ENCODE data around the gene S100P. TPM values are rescaled to one million over a fixed set of nuclear protein-coding genes. Genes with fewer than 3 reads are reported as not detected.
"Not testable (repeated sequence)": the region's sequence is repeated elsewhere in the genome, so short reads cannot be mapped to it uniquely, and the experiment has no call there.

Gene S100P
- total RNA-seq, 2 donors from 2014 or later = 0.87 to 2.5 TPM

- ATAC-seq (replicated peaks) = no peak
- H3K27ac Mint-ChIP-seq = no peak overlapping the region
- H3K4me1 Mint-ChIP-seq = peaks cover 5% of the 10 kb centered on the region
- no peaks in the 10 kb centered on the region for H3K9me3 Mint-ChIP-seq
- H3K36me3 Mint-ChIP-seq (ENCODE audit: low read depth) = no peaks in the 10 kb centered on the region
- no peaks in the 10 kb centered on the region for H3K27me3 Mint-ChIP-seq
- no peak overlapping the region for H3K4me3 Mint-ChIP-seq
Observed at GRCh38 chr4:6662591-6662990, 31.1 kb upstream of the S100P start.

DNA sequence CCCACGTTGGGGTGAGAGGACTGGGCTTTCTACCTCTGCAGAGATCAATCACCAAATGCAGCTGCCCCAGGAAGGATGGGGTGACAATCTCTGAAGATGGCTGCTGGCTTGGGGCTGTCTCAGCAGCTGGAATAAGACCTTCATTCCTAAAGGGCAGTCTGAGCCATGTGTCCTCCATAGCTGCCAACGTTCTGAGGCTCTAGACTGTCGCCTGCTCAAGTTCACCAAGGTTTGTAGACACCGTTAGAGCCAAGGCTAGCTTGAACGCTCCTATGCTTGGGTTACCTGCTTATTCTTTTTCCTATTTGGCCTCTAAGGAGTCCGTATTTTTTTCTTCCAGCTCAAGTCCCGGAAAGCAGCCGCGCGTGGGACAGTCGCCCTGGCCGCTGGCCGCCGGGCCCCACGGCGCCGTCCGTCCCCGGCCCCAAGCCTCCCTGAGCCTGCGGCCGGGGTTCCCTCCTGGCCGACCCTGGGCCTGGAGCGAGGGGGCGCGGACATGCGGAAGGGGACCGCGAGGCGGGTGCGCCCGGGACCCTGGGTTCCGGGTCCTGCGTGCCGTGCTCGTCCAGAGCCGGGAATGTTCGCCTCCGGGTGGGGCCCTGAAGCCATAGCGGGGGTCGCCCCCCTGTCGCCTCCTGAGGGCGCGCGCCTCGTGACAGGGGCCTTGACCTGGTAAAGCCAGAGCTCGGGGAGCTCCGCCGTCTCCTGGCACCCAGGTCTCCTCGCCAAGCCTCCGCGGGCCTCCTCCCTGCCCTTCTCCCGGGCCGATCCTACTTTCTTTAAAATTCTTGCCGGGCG lies 29.9 kb upstream of the S100P start:
- Mint-ChIP-seq H3K27me3 (no peaks in the 10 kb centered on the region), H3K9me3 (no peaks in the 10 kb centered on the region), H3K27ac (no peak overlapping the region), H3K4me3 (no peak overlapping the region), H3K4me1 (peaks cover 5% of the 10 kb centered on the region), H3K36me3 (ENCODE audit: low read depth) (no peaks in the 10 kb centered on the region)
- ATAC-seq (replicated peaks) = peak; percentile 23

DNA sequence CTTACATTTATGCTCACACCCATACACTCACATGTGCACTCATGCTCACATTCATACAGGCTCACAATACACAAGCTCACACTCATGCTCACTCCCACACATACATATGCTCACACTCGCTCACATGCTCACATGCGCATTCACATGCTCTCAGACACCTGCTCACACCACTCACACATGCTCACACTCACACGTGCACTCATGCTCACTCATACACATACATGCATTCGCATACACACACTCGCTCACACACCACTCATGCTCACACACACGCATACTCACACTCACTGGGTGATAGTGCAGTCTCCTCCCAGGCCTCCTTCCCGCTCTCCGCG lies 28.4 kb upstream of the S100P start:
- no peaks in the 10 kb centered on the region for H3K9me3 Mint-ChIP-seq
- H3K27ac Mint-ChIP-seq = no peak overlapping the region
- H3K4me3 Mint-ChIP-seq = no peak overlapping the region
- ATAC-seq (replicated peaks) = no peak
- no peaks in the 10 kb centered on the region for H3K4me1 Mint-ChIP-seq
- no peaks in the 10 kb centered on the region for H3K36me3 Mint-ChIP-seq (ENCODE audit: low read depth)
- no peaks in the 10 kb centered on the region for H3K27me3 Mint-ChIP-seq

- H3K27ac Mint-ChIP-seq = no peak overlapping the region
- ATAC-seq (replicated peaks) = no peak
- H3K4me1 Mint-ChIP-seq = no peaks in the 10 kb centered on the region
Observed at GRCh38 chr4:6668391-6668790, 25.3 kb upstream of the S100P start.

DNA sequence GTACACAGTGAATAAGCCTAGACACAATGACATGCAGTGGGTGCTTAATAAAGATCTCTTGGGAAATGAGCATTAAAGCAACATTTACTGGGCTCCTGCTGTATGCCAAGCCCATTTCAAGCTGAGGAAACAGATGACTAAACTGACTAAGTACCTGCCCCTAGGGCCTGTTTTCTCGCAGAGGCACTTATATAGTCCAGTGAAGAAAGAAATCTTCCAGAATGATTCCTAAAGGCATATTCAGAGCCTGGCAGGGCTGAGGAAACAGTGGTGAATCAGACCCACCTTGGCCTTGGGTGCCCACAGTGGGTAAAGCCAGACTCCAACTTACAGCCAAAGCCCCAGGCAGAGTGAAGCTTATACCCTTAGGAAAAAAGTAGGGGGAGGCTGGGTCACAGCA lies 22.0 kb upstream of the S100P start:
- H3K27ac Mint-ChIP-seq = no peak overlapping the region
- peaks cover 22% of the 10 kb centered on the region for H3K4me1 Mint-ChIP-seq
- H3K36me3 Mint-ChIP-seq (ENCODE audit: low read depth) = peaks cover 33% of the 10 kb centered on the region
- no peaks in the 10 kb centered on the region for H3K27me3 Mint-ChIP-seq
- no peak overlapping the region for H3K4me3 Mint-ChIP-seq
- no peak for ATAC-seq (replicated peaks)
- no peaks in the 10 kb centered on the region for H3K9me3 Mint-ChIP-seq

More at GRCh38 chr4:6668391-6668790, 25.3 kb upstream of the S100P start:
- Mint-ChIP-seq H3K27me3 (no peaks in the 10 kb centered on the region), H3K9me3 (no peaks in the 10 kb centered on the region), H3K36me3 (ENCODE audit: low read depth) (peaks cover 3% of the 10 kb centered on the region), H3K4me3 (no peak overlapping the region)

GRCh38 chr4:6672131-6672530 lies 21.5 kb upstream of the S100P start:
- Mint-ChIP-seq H3K4me3 (no peak overlapping the region), H3K27ac (no peak overlapping the region), H3K27me3 (no peaks in the 10 kb centered on the region), H3K9me3 (no peaks in the 10 kb centered on the region), H3K4me1 (peaks cover 27% of the 10 kb centered on the region), H3K36me3 (ENCODE audit: low read depth) (peaks cover 38% of the 10 kb centered on the region)
- no peak for ATAC-seq (replicated peaks)

DNA sequence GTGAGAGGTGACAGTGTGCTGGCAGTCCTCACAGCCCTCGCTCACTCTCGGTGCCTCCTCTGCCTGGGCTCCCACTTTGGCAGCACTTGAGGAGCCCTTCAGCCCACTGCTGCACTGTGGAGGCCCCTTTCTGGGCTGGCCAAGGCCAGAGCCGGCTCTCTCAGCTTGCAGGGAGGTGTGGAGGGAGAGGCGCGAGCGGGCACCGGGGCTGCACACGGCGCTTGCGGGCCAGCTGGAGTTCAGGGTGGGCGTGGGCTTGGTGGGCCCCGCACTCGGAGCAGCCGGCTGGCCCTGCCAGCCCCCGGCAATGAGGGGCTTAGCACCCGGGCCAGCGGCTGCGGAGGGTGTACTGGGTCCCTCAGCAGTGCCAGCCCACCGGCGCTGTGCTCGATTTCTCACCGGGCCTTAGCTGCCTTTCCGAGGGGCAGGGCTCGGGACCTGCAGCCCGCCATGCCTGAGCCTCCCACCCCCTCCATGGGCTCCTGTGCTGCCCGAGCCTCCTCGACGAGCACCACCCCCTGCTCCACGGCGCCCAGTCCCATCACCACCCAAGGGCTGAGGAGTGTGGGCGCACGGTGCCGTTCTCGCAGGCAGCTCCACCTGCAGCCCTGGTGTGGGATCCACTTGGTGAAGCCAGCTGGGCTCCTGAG lies 21.0 kb upstream of the S100P start:
- H3K36me3 Mint-ChIP-seq (ENCODE audit: low read depth) = peaks cover 43% of the 10 kb centered on the region
- H3K27ac Mint-ChIP-seq; ATAC-seq (replicated peaks); H3K27me3 Mint-ChIP-seq; H3K9me3 Mint-ChIP-seq: not testable (repeated sequence)
- peaks cover 33% of the 10 kb centered on the region for H3K4me1 Mint-ChIP-seq
- peak overlapping the region; percentile 97 for H3K4me3 Mint-ChIP-seq

DNA sequence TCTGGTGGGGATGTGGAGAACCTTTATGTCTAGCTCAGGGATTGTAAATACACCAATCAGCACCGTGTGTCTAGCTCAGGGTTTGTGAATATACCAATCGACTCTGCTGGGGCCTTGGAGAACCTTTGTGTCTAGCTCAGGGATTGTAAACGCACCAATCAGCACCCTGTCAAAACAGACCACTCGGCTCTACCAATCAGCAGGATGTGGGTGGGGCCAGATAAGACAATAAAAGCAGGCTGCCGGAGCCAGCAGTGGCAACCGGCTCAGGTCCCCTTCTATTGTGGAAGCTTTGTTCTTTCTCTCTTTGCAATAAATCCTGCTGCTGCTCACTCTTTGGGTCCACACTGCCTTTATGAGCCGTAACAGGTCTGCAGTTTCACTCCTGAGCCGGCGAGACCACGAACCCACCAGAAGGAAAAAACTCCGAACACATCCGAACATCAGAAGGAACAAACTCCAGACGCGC lies 20.5 kb upstream of the S100P start:
- H3K9me3 Mint-ChIP-seq, H3K27me3 Mint-ChIP-seq: not testable (repeated sequence)
- peak; percentile 19 for ATAC-seq (replicated peaks)
- H3K4me1 Mint-ChIP-seq = peaks cover 34% of the 10 kb centered on the region
- peak overlapping the region; percentile 97 for H3K27ac Mint-ChIP-seq
- H3K4me3 Mint-ChIP-seq = peak overlapping the region; percentile 97
- peaks cover 48% of the 10 kb centered on the region for H3K36me3 Mint-ChIP-seq (ENCODE audit: low read depth)

GRCh38 chr4:6673660-6674499 lies 19.8 kb upstream of the S100P start:
- peaks cover 53% of the 10 kb centered on the region for H3K36me3 Mint-ChIP-seq (ENCODE audit: low read depth)
- peak; percentile 77 for ATAC-seq (replicated peaks)
- H3K4me1 Mint-ChIP-seq = peaks cover 34% of the 10 kb centered on the region
- H3K9me3 Mint-ChIP-seq = no peaks in the 10 kb centered on the region
- H3K4me3 Mint-ChIP-seq = peak overlapping the region; percentile 97
- H3K27me3 Mint-ChIP-seq = no peaks in the 10 kb centered on the region
- H3K27ac Mint-ChIP-seq = peak overlapping the region; percentile 97

DNA sequence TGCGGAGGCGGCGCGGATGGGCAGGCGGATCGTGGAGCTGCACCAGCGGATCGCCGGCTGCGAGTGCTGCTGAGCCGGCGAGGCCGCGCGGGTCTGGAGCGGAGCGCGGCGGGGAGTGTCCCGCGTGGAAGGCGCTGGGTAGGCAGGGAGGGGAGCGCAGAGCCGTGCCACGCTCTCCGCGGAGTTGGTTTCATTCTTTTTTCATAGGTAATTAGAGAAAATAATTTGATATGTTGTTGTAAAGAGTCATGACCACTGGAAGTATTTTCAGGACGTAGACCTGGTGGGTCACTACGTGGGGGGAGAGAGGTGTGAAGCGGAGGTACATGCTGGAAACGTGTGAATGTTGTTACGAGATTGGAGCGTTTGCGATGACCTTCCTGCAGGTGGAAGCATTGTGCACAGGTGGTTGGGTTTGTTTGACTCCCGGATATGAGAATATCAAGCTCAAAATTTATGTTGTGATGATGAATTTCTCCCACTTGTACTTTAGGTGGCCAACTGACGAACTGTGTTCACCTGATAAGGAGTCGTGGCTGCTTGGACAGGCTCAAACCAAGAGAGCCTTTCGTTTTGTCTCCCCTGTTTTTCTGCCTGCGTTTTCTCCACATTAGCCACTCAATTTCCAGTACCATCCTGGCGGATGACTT lies 19.1 kb upstream of the S100P start:
- Mint-ChIP-seq H3K4me3 (peak overlapping the region; percentile 97), H3K4me1 (peaks cover 34% of the 10 kb centered on the region), H3K36me3 (ENCODE audit: low read depth) (peaks cover 59% of the 10 kb centered on the region), H3K9me3 (no peaks in the 10 kb centered on the region), H3K27ac (peak overlapping the region; percentile 97), H3K27me3 (no peaks in the 10 kb centered on the region)
- ATAC-seq (replicated peaks) = peak; percentile 68

GRCh38 chr4:6676722-6677558 lies 16.7 kb upstream of the S100P start:
- Mint-ChIP-seq H3K4me3 (peak overlapping the region; percentile 97), H3K27ac (peak overlapping the region; percentile 97), H3K36me3 (ENCODE audit: low read depth) (peaks cover 68% of the 10 kb centered on the region), H3K27me3 (no peaks in the 10 kb centered on the region), H3K4me1 (peaks cover 34% of the 10 kb centered on the region), H3K9me3 (no peaks in the 10 kb centered on the region)
- no peak for ATAC-seq (replicated peaks)

- H3K9me3 Mint-ChIP-seq = no peaks in the 10 kb centered on the region
Observed at GRCh38 chr4:6680372-6681034, 13.2 kb upstream of the S100P start.

DNA sequence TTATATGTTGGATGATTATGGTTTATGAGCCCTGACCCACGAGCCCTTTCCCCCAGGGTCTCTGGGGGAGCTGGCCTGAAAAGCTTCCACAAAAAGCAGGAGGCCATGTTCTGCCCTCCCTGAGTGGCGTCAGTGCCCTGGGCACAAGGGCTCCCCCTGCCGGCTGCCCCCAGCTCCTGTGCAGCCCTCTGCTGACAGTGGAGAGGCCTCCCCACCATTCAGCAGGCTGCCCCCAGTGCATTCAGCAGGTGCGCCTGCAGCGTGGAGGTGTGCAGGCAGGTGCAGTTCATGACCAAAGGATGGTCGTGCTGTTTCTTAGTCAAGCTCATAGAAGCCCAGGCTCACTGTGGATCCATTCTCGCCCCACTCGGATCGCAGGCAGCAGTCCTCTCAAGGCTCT lies 12.5 kb upstream of the S100P start:
- ATAC-seq (replicated peaks) = no peak
- Mint-ChIP-seq H3K9me3 (no peaks in the 10 kb centered on the region), H3K4me1 (peaks cover 20% of the 10 kb centered on the region), H3K27ac (no peak overlapping the region), H3K27me3 (no peaks in the 10 kb centered on the region), H3K36me3 (ENCODE audit: low read depth) (peaks cover 39% of the 10 kb centered on the region), H3K4me3 (no peak overlapping the region)

More at GRCh38 chr4:6680372-6681034, 13.2 kb upstream of the S100P start:
- Mint-ChIP-seq H3K27me3 (no peaks in the 10 kb centered on the region), H3K36me3 (ENCODE audit: low read depth) (peaks cover 46% of the 10 kb centered on the region), H3K4me3 (no peak overlapping the region), H3K4me1 (peaks cover 27% of the 10 kb centered on the region), H3K27ac (no peak overlapping the region)
- no peak for ATAC-seq (replicated peaks)

Data from activated T-helper 17 cell treated with anti-CD3 and anti-CD28 coated beads, Interleukin-2, amount 50 U/mL, for 72 hours (primary cell).